HG03103 (cell line): ENCODE results near the gene ANKRD65.
"Not testable (repeated sequence)": the region's sequence is repeated elsewhere in the genome, so short reads cannot be mapped to it uniquely, and the experiment has no call there.

Source experiments
- ATAC-seq: cut with Tn5 transposase; IDR thresholded peaks from one replicate; pipeline ENCODE4 v1.9.1; 2021; ENCODE audit warnings: low read depth; ENCODE audit not compliant: unreplicated experiment

Gene ANKRD65

GRCh38 chr1:1373815-1374588, 47.1 kb downstream of the ANKRD65 start:
- no peak for ATAC-seq

GRCh38 chr1:1373051-1373814, 47.8 kb downstream of the ANKRD65 start:
- ATAC-seq = no peak

GRCh38 chr1:1371746-1372711, 49.0 kb downstream of the ANKRD65 start:
- ATAC-seq = no peak

- no peak for ATAC-seq
These were observed 49.7 kb downstream of the ANKRD65 start for GRCh38 chr1:1371364-1371745.

- no peak for ATAC-seq
These were observed 50.2 kb downstream of the ANKRD65 start for GRCh38 chr1:1370771-1371300.

GRCh38 chr1:1370094-1370493, 51.0 kb downstream of the ANKRD65 start:
- ATAC-seq = not testable (repeated sequence)
